Breast epithelium (tissue), 4 donors: ENCODE results near the gene SFMBT1. TPM values are rescaled to one million over a fixed set of nuclear protein-coding genes. Genes with fewer than 3 reads are reported as not detected.
A peak's percentile ranks its signal among the peaks of the same experiment; 100 is the strongest.

Experiments
- DNase-seq, 2 donors: peaks; one replicate each; pipeline ENCODE4 v3.0.0-alpha.2; 2019; ENCODE audit warnings: low spot score in 2 of 2
- H3K27ac ChIP-seq, 2 donors: fragments of 200-600 bp; sonication (generic) in 1 of 2; one replicate each; pipeline ENCODE4 v1.5.1; 2016 to 2019; ENCODE audit warnings: mild to moderate bottlenecking in 1 of 2
- H3K27me3 ChIP-seq, 2 donors: fragments of 200-600 bp; sonication (generic) in 1 of 2; one replicate each; pipeline versions ENCODE4 v1.5.1 to v1.6.0; 2017 to 2019; ENCODE audit warnings: control low read depth in 1 of 2, mild to moderate bottlenecking in 1 of 2
- H3K36me3 ChIP-seq: fragments of 200-600 bp; one replicate; pipeline ENCODE4 v1.5.1; 2019
- H3K4me1 ChIP-seq, 2 donors: fragments of 200-600 bp; sonication (generic); one replicate each; pipeline ENCODE4 v1.5.1; 2016 to 2019; ENCODE audit warnings: control low read depth in 1 of 2
- H3K4me3 ChIP-seq, 3 donors: fragments of 200-600 bp; sonication (generic); 1 replicate in 2 of 3; 2 replicates in 1 of 3; pipeline ENCODE4 v1.5.1; 2016 to 2019; ENCODE audit warnings: mild to moderate bottlenecking in 3 of 3, moderate library complexity in 2 of 3
- H3K9me3 ChIP-seq, 2 donors: fragments of 200-600 bp; sonication (generic) in 1 of 2; one replicate each; pipeline ENCODE4 v1.5.1; 2016 to 2019; ENCODE audit warnings: control low read depth in 1 of 2
- POLR2A ChIP-seq: fragments of 450-650 bp; IDR thresholded peaks from one replicate; pipeline ENCODE4 v1.6.1; 2016; ENCODE audit warnings: antibody characterized with exemption, mild to moderate bottlenecking, moderate library complexity
- POLR2AphosphoS5 ChIP-seq, 3 donors: sonication (generic); formaldehyde crosslinking; IDR thresholded peaks; one replicate each; pipeline ENCODE4 v1.6.1; 2017; ENCODE audit warnings: antibody characterized with exemption in 3 of 3
- intact Hi-C: fragments of 100-400 bp; cut with DNase I; formaldehyde crosslinking; loops from one replicate; pipeline ENCODE4 v1.15.1; 2023; ENCODE audit warnings: low total_unique reads
- total RNA-seq, 3 donors: library from RNA; depleted of rRNA; stranded (reverse); fragments of >200 nt; gene quantifications; one replicate each; pipeline ENCODE4 v1.1.0, GENCODE V29; 2016
- TF ChIP-seq, protein P1 (sequence below), 3 donors: fragments of 450-650 bp; IDR thresholded peaks; one replicate each; pipeline ENCODE4 v1.5.1; 2016 to 2017; ENCODE audit warnings: antibody characterized with exemption in 3 of 3, mild to moderate bottlenecking in 3 of 3, moderate library complexity in 3 of 3

Gene SFMBT1
- total RNA-seq, 3 donors from 2014 or later, result 17.9 to 35.1 (median 30.2) TPM

DNA sequence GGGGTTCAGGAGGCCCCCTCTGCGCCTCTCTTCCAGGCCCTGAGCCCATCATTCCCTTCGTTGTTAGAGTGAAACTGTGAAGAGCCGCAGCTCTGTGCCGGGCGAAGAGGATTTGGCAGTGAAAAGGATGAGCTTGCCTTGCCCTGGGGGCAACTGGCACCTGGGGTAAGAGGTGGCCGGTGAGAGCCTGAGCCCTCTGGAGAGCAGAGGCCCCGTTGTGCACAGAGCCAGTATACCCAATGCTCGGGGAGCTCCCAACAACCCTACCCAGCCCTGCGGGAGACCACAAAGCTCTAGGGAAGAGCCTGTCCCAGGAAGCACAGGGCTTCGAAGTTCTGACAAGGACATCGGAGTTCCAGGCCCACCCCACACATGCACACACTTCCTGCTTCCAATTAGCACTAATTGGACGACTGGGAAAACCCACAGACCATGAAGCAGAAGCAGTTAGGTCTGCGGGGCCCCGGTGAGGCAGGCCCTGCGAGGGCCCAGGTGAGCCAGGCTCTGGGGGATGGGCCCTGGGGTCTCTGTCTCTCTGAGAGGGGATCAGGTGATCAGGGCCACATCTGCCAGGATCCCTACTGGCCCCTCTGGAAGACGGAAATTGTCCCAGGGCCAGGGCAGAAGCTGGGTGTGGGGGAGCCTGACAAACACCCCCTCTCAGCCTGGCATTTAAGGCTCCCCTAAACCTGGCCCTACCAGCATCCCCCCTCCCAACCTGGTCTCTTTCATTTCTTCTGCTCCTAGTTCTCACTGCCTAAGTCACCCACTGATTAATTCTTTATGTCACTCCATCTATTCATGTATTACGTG, 27.9 kb upstream of the SFMBT1 start:
- TF ChIP-seq, protein P1, sequence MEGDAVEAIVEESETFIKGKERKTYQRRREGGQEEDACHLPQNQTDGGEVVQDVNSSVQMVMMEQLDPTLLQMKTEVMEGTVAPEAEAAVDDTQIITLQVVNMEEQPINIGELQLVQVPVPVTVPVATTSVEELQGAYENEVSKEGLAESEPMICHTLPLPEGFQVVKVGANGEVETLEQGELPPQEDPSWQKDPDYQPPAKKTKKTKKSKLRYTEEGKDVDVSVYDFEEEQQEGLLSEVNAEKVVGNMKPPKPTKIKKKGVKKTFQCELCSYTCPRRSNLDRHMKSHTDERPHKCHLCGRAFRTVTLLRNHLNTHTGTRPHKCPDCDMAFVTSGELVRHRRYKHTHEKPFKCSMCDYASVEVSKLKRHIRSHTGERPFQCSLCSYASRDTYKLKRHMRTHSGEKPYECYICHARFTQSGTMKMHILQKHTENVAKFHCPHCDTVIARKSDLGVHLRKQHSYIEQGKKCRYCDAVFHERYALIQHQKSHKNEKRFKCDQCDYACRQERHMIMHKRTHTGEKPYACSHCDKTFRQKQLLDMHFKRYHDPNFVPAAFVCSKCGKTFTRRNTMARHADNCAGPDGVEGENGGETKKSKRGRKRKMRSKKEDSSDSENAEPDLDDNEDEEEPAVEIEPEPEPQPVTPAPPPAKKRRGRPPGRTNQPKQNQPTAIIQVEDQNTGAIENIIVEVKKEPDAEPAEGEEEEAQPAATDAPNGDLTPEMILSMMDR (IDR thresholded peaks at IDR 0.05), result no peak
- TF ChIP-seq POLR2AphosphoS5 (IDR thresholded peaks at IDR 0.05) (no peak), POLR2A (no peak)
- peak overlapping the region; percentile 72 to 83 for H3K27ac ChIP-seq
- peak overlapping the region; percentile 62 to 85 (median 82) for H3K4me3 ChIP-seq
- intact Hi-C loops, result no loop called here
- no peaks in the 10 kb centered on the region for H3K27me3 ChIP-seq
- no peaks in the 10 kb centered on the region for H3K36me3 ChIP-seq
- peaks cover 0 to 7% of the 10 kb centered on the region in 2 donors for H3K4me1 ChIP-seq
- no peaks in the 10 kb centered on the region for H3K9me3 ChIP-seq
- peak in 1 of 2 donors; percentile 46 for DNase-seq

DNA sequence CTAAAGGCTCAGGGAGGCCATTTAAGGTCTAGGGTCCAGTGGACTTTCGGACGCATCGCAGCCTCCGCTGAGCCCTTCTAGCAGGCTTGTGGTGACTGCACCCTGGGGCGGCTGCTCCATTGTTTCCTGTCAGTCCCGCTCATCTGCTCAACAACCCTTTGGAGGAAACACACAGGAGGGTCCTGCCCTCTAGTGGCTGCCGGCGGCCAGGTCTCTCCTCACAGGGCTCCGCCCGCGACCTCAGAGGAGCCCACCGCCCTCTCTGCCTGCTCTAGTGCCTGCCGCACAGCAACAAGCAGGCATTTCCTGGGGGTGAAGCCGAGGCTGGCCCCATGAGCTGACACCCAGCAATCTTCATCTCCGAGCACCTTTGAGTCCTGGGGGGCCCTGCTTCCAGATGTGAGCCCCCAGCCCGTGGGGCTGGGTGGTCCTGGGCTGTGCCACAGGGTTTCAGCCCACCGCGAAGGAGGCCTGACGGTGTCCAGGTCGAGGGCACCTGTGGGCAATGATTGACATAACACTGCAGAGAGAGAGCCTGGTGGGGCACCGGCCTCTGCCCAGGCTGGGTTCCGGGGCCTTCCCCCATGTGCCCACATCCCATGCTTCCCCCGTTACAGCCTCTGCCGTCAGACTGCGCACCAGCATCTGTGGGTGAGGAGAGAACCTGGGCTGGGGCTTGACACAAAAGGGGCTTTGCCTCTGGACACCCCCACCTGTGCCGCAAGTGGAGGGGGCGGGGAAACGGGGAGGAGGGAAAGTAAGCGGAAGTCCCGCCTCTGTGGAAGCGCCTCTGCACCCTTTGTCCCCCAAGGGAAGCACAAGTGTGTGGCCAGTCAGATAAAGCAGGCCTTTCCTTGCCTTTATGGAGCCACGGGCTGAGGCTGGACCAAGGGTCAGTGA, 27.0 kb upstream of the SFMBT1 start:
- TF ChIP-seq POLR2AphosphoS5 (IDR thresholded peaks at IDR 0.05) (peak in 1 of 3 donors; percentile 38), POLR2A (no peak)
- TF ChIP-seq, protein P1 (IDR thresholded peaks at IDR 0.05), result peak; percentile 72 to 89 (median 87)
- H3K4me1 ChIP-seq, result peaks cover 0 to 7% of the 10 kb centered on the region in 2 donors
- DNase-seq, result peak; percentile 68 to 84
- H3K36me3 ChIP-seq, result no peaks in the 10 kb centered on the region
- no peaks in the 10 kb centered on the region for H3K27me3 ChIP-seq
- no peaks in the 10 kb centered on the region for H3K9me3 ChIP-seq
- H3K27ac ChIP-seq, result peak overlapping the region; percentile 72 to 83
- peak overlapping the region; percentile 62 to 85 (median 82) for H3K4me3 ChIP-seq
- intact Hi-C loops, result no loop called here

DNA sequence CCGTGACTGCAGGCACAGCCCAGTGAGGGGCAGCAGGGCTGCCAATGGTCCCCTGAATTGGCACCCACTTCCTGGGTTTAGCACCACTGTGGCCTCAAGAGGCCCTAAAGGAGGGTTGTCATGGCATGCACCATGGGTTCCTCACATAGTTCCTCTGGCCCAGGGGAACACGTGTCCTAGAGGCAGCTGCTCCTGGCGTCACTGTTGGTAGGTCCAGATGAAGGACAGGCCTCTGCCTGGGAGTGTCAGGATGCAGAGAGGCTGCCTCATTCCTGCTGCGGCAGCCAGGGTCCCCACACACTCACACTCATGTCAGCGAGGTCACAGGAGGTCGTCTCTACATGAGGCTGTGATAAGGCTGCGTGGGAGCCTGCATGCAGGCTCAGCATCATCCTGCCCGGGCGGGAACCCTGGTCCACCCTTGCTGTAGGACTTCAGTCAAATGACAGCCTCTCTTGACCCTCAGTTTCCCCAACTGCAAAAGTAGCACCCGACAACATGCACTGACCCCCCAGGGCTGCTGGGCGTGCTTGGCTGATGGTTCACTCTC, 26.1 kb upstream of the SFMBT1 start:
- Histone ChIP-seq H3K36me3 (no peaks in the 10 kb centered on the region), H3K4me3 (peak overlapping the region; percentile 62 to 85 (median 82)), H3K9me3 (no peaks in the 10 kb centered on the region), H3K4me1 (peaks cover 0 to 7% of the 10 kb centered on the region in 2 donors), H3K27ac (peak overlapping the region; percentile 72 to 83), H3K27me3 (no peaks in the 10 kb centered on the region)
- intact Hi-C loops, result no loop called here
- no peak for TF ChIP-seq POLR2AphosphoS5 (IDR thresholded peaks at IDR 0.05)
- TF ChIP-seq POLR2A, result no peak
- TF ChIP-seq, protein P1 (IDR thresholded peaks at IDR 0.05), result no peak
- DNase-seq, result peak in 1 of 2 donors; percentile 10

DNA sequence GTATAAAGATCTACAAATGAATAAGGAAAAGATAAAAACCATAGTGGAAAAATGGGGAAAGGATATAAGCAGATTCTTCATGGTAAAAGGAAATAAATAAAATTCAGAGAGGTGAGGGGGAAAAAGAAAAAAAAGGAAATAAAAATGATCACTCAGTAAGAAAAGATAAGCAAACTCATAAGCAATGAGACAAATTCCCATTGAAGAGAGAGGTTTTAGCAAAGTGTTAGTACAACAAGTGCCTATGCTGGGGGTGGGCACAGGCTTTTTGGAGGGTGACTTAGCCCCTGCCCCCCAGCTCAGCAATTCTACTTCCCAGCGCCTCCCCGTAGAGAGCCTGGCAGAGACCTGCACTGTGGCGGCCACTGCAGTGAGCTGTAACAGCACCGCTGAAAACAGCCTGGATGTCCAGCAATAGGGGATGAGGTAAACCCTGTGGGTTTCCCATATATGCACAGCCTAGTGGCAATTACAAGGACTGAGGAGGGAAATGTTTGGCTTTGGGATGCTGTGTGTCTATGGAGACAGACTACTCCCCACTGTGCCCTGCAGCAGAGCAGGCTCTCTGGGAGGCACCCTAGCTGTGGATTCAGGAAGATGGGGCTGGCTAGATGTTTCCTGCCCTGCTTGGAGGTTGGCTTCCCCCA, 23.7 kb upstream of the SFMBT1 start:
- Histone ChIP-seq H3K9me3 (no peaks in the 10 kb centered on the region), H3K4me1 (peaks cover 0 to 7% of the 10 kb centered on the region in 2 donors), H3K27me3 (no peaks in the 10 kb centered on the region), H3K4me3 (no peak overlapping the region), H3K27ac (no peak overlapping the region), H3K36me3 (no peaks in the 10 kb centered on the region)
- intact Hi-C loops, result no loop called here
- TF ChIP-seq POLR2AphosphoS5 (IDR thresholded peaks at IDR 0.05), result no peak
- TF ChIP-seq POLR2A, result no peak
- TF ChIP-seq, protein P1 (IDR thresholded peaks at IDR 0.05), result no peak
- no peak for DNase-seq
